GM21526 (cell line): ENCODE measurements around the gene CABP4.
"Not testable (repeated sequence)": the region's sequence is repeated elsewhere in the genome, so short reads cannot be mapped to it uniquely, and the experiment has no call there.

Experiments
- ATAC-seq: cut with Tn5 transposase; IDR thresholded peaks from one replicate; pipeline ENCODE4 v1.9.1; 2021; ENCODE audit warnings: moderate library complexity; ENCODE audit not compliant: unreplicated experiment, low FRiP score

CABP4 gene

GRCh38 chr11:67418476-67419281 lies 36.5 kb upstream of the CABP4 start:
- no peak for ATAC-seq

GRCh38 chr11:67419325-67420049 lies 35.7 kb upstream of the CABP4 start:
- ATAC-seq = no peak

GRCh38 chr11:67420147-67420645 lies 35.0 kb upstream of the CABP4 start:
- ATAC-seq = no peak

- ATAC-seq = peak; percentile 66
These were observed 34.3 kb upstream of the CABP4 start for GRCh38 chr11:67420646-67421429.

GRCh38 chr11:67421430-67422031 lies 33.6 kb upstream of the CABP4 start:
- ATAC-seq = no peak

GRCh38 chr11:67422891-67423290 lies 32.3 kb upstream of the CABP4 start:
- no peak for ATAC-seq

GRCh38 chr11:67423466-67423865 lies 31.7 kb upstream of the CABP4 start:
- ATAC-seq = no peak

- ATAC-seq = no peak
These were observed 31.1 kb upstream of the CABP4 start for GRCh38 chr11:67423891-67424613.

- ATAC-seq = not testable (repeated sequence)
These were observed 27.7 kb upstream of the CABP4 start for GRCh38 chr11:67427364-67427859.

GRCh38 chr11:67428052-67429001 lies 26.8 kb upstream of the CABP4 start, which contains the start of gene RPS6KB2:
TSS of gene RPS6KB2 (plus strand) at chr11:67428494. CDS start at chr11:67428546, 52 bp downstream.
- peak; percentile 70 for ATAC-seq

- no peak for ATAC-seq
These were observed 26.0 kb upstream of the CABP4 start for GRCh38 chr11:67429038-67429668.

- ATAC-seq = no peak
These were observed 25.4 kb upstream of the CABP4 start for GRCh38 chr11:67429722-67430121.

GRCh38 chr11:67431346-67432249 lies 23.6 kb upstream of the CABP4 start:
- ATAC-seq = no peak

GRCh38 chr11:67432655-67433349 lies 22.4 kb upstream of the CABP4 start:
- ATAC-seq = no peak

GRCh38 chr11:67433536-67434394 lies 21.4 kb upstream of the CABP4 start:
- no peak for ATAC-seq
